Skeletal muscle cell (primary cell): Measurements from ENCODE around the gene PLXNA3.

Experiments used
- DNase-seq: peaks from one replicate; pipeline ENCODE4 v3.0.0-alpha.2; 2010; ENCODE audit warnings: low read depth
- H3K4me3 ChIP-seq: 2 replicates; pipeline ENCODE4 v1.5.1; 2011; ENCODE audit warnings: low read depth, mild to moderate bottlenecking, control low read depth, low read length, moderate library complexity

The PLXNA3 gene

DNA sequence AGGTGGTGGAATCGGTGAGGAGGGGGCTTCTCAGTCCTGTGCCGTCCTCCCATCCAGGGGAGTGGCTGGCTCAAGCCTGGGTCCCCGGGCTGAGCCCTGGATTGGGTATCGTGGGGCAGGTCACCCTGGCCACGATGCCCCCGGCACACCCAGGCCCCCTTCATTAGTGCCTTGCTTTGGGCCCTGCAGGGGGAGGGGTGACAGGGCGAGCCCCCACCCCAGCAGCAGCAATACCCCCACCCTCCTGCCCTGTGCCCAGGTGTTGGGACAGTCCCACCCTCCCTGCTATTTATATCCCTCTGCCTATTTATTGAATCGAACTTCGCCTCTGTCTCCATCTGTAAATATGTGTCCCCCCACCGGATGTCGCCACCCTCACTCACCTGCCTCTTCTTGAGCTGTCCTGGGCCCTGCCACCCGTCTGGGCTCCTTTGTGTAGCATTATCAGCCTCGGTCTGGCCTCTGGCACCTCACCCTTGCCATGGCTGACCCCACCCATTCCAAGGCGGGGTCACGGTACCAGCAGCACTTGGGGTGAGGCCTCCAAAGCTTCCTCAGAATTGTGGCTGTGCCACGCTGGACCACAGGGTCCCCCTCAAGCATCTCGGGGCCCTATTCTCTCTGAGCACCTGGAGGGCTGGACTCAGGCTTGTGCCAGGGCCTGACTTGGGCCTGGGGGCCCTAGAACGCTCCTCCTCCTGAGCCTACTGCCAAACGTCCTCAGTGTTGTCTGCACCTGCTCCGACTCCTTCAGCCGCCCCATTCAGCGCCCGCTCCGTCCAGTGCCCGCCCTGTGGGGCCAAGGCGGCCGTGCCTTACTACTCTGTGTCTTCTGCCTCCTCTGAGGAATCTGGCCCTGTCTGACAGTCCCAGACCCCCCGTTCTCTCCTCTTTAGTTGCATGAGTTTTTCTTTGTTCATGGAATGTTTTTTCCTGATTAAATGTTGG, 14.9 kb downstream of the PLXNA3 start:
- DNase-seq = no peak
- H3K4me3 ChIP-seq = no peak overlapping the region

DNA sequence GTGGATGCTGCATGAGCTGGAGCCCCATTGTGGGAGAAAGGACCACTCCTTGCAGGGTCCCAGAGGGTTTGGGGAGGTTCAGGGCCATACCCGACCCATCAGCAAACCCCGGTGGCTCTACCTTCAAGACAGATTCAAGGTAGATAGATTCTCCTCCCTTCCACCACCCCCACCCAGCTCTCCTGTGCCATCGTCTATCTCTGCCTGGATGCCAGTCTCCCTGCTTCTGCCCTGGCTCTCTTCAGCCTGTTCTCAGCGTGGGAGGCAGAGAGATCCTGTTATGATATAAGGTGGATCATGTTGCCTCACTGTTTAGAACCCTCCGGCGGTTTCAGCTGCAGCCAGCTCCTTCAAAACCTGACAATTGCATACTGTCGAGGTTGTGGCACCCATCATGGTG, 15.6 kb downstream of the PLXNA3 start:
- DNase-seq = no peak
- H3K4me3 ChIP-seq = no peak overlapping the region

DNA sequence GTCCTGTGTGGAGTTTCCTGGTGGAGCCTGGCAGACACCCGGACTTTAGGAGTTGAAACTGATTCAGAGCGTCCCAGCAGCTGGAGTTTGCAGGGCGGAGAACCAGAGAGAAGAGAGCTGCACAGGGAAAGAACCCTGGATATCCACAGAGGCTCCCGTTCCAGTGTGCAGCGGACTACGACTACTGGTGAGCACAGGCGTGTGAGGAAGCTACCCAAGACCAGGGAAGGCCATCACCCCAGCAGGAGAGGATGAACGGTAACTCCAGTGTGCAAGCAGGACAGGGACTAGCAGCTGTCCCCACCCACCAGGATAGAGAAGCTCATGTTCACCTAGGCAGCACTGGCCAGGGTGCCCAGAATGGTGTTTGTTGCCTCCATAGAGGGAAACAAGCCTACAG, 18.7 kb downstream of the PLXNA3 start:
- H3K4me3 ChIP-seq = no peak overlapping the region
- no peak for DNase-seq

DNA sequence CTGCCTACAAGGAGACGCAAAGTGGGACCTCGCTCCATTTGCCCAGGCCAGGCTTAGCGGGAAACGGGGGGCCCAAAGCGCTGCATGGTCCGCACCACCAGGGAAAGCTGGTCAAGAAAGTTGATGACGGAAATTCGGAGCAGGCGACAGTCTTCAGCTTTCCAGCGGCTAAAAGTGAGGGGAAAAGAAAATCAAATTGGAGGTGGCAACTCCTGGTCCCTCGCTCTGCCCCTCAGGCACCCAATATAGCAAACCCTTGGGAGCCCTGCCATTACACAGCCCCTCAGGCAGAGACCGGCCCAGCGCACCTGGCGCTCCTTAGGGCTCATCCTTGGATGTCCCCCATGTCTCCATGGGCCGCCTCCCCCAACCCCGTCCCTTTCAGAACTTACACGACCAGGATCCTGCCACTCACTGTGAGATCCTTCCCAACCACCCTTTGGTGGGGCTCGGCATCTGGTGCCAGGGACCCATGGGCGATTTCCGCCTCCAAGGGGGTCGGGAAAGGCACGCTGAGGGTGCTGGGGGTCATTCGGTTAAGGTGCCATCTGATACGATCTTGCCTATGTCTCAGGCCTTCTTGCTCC, 19.9 kb downstream of the PLXNA3 start:
- peak overlapping the region; percentile 56 for H3K4me3 ChIP-seq
- no peak for DNase-seq

DNA sequence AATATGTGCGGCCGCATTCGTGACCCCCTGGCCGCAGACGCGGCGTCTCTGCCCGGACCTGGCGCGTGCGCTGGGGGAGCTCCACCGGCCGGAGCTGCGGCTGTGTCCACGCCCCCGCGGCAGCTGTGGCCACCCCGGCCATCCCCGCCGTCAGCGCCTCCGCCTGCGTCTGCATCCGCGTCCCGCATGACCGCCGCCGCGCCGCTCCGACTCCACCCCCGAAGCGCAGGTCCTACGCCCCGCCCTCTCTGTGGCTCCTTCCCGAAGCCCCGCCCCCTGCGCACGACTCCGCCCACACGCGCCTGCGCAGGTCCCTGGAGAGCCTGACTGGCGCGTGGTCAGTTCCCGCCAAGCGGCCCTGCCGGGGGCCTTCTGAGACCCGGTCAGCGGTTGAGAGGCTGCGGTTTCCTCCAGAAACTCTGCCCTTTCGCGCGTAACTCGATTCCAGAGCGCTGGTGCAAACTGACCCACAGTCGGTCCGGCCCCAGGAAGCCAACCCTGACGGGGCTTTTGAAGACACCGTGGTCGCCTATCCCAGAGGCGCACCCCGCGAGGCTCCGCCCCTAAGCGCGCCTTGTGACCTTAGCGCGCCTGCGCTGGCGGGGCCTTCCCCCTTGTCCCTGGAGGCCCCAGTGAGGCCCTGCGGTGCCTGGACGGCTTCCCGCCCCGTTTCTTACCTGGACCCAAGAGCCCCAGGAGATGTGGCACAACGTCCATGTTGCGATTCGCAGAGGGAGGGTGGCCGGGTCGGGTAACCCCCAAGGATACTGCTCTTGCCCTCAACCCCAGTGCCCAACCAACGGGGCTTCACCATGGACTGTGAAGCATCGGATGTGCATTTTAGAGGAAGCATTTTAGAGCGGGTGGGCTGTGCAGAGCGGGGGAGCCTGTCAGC, 20.9 kb downstream of the PLXNA3 start, which contains the start of gene LAGE3:
Gene LAGE3, minus strand, starts transcription at position 554 of the 895 bp plus-strand sequence. Its CDS starts 366 bp downstream, at position 188.
- peak within 1 kb of the TSS; percentile 56 for H3K4me3 ChIP-seq

DNA sequence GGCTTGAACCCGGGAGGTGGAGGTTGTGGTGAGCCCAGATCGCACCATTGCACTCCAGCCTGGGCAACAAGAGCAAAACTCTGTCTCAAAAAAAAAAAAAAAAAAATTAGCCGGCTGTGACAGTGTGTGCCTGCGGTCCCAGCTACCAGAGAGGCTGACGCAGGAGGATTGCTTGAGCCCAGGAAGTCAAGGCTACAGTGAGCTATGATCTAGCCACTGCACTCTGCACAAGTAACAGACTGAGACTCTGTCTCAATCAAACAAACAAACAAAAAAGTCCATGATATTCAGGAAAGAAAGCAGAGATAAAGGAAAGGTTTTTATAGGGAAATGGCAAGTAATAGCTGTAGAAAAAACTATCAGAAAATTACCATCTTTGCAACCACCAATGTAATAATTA, 23.1 kb downstream of the PLXNA3 start:
- no peak for DNase-seq
- H3K4me3 ChIP-seq = no peak overlapping the region

More for the DNA sequence above, 20.9 kb downstream of the PLXNA3 start, which contains the start of gene LAGE3:
- peak; percentile 56 for DNase-seq

DNA sequence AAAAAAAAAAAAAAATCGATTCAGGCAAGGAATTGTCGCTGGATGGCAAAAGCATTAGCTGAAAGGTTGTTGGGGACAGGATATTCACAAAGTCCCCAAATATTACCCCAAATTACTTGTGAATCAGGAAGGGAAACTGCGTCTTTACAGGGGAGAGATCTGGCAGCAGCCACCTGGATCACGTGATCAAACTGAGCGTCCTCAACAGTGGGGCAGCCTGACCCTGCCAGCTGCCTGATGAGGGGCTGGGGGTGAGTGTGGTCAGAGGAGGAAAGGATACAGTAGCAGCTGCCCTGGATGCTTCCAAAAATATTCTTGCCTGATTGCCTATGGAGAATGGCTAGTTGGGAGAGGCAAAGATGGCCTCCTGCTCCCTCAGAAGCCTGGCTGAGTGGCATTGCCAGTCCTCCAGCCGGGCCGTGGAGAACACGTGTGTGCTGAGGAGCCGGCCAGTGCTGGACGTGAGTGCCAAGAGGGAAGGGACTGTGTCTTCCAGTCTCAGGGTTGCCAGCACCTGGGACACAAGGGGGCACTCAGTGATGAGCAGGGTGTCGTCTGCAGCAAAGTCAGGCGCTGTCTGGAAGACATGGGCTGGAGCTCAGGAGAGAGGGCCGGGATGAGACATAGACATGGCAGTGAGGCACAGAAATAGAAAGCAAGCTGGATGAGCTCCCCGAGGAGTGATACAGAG, 24.0 kb downstream of the PLXNA3 start:
- no peak overlapping the region for H3K4me3 ChIP-seq
- DNase-seq = no peak

DNA sequence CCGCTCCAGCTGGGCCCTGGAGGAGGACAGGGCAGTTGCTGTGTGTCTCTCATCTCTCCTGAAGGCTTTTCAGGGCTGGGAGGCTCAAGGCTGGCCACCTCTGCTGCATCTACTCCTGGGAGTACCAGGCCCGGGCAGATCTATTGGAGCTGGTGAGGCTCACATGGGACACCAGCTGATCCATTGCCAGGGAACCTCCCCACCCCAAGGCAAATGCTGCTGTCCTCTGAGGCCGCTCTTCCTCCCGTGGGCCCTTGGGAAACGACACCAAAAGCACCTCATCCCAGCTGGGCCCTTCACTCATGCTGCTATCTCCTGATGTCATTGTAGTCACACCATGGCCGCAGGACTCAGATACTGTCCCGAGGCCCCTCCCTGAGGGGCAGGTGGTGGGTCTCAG, 24.7 kb downstream of the PLXNA3 start:
- DNase-seq = no peak
- H3K4me3 ChIP-seq = no peak overlapping the region

DNA sequence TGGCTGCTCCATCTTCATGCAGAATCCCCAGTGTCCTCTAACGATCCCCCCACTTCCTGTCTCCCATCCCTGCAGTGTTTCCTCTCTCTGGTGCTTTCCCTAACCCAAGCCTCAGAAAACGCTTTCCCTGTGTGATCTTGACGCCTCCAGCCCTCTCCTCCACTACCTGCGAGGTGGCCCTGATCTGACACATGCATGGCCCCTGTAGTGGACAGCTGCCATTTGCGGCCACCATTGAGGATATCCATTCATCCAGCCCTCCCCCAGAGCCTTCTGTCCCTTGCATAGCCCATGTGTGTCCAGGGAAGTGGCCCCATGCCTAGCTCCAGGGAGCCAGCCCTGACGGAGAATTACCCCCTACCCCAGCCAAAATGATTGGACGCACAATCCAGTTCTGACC, 25.2 kb downstream of the PLXNA3 start:
- no peak overlapping the region for H3K4me3 ChIP-seq
- no peak for DNase-seq

DNA sequence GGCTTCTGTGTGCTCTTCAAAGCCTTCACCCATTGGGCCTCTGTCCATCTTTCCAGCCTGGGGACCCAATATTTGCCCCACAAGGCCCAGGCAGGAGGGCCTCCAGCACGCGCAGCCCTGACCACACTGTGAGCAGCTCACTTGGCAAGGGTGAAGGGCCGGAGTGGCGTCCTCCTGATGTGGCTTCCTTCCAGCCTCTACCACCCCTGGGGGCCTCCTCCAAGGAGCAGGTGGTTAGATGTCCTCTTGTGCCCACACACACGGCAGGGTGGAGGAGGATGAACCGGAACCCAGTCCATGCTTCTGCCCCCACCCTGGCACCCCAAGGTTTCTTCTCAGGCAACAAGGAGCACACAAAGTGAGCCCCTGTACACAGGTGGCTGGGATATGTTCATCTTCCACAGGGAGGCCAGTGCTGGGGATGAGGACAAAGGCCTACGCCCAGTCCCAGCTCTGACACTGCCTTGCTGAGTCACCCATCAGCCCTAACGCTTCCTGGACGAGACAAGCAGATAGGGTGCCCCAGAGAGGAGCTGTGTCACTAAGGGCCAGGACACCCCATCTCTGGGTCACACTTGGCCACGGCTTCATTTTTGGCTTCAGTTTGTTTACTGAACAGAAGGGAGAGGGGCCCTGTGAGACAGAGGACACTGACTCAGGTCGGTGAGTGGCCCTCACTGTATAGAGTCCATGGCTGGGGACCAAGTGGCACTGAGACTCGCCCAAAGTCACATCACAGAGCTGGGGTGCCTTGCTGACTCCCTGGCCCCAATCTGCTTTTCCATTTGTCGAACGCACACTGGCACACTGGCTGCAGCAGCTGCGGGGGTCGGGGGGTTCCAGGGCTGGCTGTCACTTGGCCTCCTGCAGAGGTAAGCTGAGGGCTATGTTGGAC, 26.4 kb downstream of the PLXNA3 start:
- no peak for DNase-seq
- H3K4me3 ChIP-seq = no peak overlapping the region

DNA sequence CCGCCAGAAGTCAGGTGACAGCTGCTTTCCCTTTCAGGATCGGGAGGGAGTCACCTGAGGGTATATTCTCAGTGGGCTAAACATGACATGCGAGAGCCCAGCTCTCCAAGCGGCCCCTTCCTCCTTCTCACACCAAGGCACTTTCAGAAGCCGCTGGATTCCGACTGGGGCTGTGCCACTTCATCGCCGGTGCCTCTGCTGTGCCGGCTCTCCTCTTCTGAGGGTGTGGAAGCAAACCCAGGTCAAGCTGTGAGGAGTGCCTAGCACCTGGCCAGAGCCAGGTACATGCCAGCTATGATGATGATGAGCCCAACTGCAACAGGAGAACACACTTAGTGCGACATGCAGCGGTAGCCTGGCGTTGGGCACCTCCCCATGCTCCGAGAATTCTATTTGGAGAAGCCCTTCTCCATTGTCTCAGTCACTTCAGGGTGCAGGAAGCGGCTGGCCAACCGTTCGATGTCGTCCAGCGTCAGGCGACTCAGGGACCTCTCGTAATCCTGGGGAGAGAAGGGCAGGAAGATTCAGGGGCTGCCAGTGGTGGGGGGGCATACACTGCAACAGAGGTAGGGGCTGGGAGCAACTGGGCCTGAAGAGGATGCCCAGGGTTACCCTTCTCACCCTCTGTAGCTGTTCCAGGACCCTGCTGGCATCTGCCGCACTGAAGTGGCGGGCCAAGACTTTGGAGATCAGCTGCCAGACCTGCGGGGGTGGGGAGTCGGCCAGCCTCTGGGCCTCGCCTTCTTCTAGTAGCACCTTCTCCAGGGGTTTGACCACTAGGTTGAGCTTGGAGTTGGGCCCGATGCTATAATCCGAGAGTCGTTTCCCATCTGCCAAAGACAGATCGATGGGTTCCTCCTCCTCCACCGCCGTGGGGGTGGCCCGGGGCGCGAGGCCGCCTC, 27.3 kb downstream of the PLXNA3 start:
- peak overlapping the region; percentile 47 for H3K4me3 ChIP-seq
- DNase-seq = no peak

DNA sequence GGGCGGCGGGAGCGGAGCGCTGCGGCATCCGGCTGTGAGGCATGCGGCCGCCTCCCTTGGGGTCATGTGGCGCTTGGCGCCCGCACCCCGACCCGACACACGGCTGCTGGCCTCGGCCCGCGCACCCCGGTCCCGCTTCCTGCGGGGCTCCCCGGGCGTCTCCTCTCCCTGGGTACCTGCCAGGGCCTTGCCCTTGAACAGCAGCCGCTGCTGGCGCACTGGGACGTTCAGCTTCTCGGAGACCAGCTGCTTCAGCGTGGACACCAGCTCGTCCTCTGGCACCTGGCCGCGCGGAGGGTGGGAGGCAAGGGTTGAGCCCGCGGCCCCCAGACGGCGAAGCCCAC, 27.9 kb downstream of the PLXNA3 start:
- no peak for DNase-seq
- peak overlapping the region; percentile 47 for H3K4me3 ChIP-seq

DNA sequence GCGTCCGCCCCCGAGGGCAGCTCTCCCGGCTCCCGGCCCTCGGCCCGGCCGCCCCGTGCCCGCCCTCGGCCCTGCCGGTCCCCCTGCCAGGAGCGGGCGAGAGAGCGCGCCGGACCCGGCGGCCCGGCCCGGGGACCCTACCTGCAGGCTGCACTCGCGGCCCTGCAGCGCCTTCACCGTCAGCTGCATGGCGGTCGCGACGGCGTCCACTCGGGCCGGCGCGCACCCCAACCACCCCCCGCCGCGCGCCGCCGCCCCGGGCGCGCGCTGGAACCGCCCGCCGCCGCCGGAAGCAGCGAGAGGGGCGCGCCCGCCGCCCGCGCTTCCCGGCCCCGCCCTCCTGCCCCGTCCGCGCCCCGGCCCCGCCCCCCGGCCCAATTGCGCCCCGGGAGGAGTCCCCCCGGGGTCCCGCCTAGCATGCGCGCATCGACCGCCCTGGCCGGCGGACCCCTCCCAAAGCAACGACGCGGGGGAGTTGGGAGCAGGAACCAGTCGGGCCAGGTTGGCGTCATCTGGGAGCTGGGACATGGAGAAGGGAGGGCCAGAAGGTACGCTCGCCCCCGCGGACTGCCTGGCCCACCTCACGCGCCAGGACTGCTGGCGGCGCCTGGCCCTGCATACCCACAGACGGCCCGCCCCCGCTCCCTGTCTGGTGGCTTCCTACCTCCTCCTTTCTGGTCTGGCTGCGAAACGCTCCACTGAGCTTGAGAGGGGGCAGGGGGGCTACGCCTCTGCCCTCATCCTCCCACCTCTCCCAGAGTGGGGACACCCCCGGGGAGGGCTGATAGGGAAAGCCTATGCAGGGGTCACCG, 28.5 kb downstream of the PLXNA3 start, which contains the start of gene UBL4A:
Gene UBL4A, minus strand, starts transcription at position 220 of the 812 bp plus-strand sequence. Its CDS starts 31 bp downstream, at position 189.
- H3K4me3 ChIP-seq = peak within 1 kb of the TSS; percentile 47
- DNase-seq = peak; percentile 4

DNA sequence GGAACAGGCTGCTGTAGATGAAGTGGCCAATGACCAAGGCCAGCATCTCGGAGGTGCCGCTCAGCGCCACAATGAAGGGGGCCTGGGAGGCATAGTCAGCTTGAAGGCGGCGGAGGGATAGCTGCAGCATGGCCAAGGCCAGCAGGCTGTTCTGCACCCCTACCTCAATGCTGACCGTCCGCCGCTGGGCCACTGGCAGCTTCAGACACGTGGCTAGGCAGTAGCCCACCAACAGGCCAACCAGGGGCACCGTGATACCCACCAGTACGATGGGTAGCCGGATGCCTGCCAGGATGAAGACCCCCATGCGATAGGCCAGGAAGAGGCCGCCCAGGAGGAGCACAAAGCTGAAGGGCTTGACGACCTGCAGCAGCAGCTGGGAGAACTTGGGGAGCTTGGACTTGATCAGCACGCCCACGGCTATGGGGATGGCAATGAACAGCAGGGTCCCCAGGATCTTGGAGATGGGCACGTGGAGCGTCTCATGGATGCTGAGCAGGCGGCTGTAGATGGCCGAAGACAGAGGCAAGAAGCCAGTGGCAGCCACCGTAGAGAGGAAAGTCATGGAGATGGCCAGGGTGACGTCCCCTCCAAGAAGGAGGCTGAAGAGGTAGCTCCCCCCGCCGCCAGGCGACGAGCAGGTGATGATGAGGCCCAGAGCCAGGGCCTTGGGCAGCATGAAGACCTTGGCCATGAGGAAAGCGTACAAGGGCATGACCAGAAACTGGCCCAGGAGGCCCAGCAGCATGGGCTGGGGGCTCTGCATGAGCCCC, 29.6 kb downstream of the PLXNA3 start:
- H3K4me3 ChIP-seq = no peak overlapping the region
- DNase-seq = no peak

DNA sequence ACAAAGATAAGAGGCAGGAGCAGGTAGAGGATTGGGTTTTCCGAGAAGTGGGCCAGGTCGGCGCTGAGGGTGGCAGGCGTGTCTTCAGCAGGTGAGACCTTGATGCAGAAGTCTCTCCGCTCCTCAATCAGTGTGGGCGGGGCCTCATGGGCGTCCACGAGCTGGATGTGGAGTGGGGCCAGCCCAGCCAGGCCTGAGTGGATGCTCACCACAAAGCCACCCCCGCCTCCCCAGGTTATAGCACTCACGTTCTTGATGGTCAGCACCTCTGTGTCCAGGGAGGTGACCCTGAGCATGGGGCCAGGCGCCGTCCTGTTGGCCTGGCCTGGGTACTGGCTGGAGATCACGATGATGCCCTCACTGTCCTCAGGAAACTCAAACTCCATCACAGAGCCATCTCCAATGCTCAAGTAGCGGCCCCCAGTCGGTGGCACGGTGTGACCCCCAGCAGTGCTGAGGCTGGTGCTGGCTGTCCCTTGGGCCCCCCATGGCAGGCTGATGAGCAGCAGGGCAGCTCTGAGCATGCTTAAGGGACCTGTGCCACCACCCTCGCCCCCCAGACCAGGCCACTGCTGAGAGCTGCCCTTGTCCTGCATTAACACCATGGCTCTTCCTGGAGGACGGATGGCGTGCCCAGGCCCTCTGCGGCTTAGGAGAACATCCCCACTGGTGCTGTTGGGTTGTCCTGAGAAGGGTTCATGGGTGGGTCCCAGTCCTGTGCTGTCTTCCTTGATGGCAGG, 30.4 kb downstream of the PLXNA3 start:
- DNase-seq = no peak

More for the DNA sequence above, 30.4 kb downstream of the PLXNA3 start:
- H3K4me3 ChIP-seq = no peak overlapping the region
